Stimulated activated CD4-positive, alpha-beta T cell treated with anti-CD3 and anti-CD28 coated beads, TNF-alpha, amount 100 ng/mL, for 1 hour (primary cell): ENCODE results near the gene PHAF1.

ENCODE experiments used
- DNase-seq, 3 donors: peaks; one replicate each; pipeline ENCODE4 v3.0.0-alpha.2; 2020; ENCODE audit warnings: low read depth in 3 of 3, low spot score in 1 of 3

Gene PHAF1

DNA sequence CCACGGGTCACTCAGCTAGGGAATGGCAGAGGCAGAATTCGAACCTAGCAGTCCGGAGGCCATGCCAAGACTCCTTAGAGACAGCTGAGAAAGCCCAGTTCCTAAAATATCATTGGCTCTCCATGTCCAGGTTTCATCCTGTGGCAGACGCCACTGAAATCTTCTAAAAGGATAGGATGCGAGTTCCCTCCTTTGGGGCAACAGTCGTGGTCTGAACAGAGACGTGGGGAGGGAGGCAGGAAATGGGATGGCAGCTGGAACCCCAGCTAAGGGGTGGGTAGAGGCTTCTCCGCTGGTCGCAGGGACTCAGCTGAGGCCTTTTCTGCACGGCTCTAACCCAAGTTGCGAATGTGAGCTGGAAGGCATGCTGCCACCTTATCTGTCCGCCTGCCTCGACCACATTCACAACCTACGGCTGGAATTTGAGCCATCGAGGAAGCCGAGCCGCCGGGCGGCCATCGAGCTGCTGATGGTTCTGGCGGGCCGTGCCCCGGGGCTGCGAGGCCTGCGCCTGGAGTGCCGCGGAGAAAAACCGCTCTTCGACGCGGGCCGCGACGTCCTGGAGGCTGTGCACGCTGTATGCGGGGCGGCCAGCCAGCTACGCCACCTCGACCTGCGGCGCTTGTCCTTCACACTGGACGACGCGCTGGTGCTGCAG lies 52.9 kb downstream of the PHAF1 start:
- DNase-seq: no peak

DNA sequence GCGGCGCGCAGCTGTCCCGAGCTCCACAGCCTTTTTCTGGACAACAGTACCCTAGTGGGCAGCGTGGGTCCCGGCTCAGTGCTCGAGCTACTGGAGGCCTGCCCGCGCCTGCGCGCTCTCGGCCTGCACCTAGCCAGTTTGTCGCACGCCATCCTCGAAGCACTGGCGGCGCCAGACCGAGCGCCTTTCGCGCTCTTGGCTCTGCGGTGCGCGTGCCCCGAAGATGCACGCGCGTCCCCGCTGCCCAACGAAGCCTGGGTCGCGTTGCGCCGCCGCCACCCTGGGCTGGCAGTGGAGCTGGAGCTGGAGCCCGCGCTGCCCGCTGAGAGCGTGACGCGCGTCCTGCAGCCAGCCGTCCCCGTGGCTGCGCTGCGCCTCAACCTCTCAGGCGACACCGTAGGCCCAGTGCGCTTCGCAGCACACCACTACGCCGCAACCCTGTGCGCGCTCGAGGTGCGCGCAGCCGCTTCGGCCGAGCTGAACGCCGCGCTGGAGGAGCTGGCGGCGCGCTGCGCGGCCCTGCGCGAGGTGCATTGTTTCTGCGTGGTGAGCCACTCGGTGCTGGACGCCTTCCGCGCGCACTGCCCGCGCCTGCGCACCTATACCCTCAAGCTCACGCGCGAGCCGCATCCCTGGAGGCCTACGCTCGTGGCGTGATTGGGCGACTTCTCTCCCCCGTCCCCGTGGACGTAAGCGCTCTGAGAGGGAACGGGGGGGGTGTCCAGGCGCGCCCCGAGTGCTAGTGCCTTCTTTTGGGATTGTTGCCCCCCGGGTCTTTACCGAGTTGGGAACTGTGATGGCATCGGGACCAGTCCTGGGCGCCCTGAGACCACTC lies 53.6 kb downstream of the PHAF1 start:
- DNase-seq: no peak

DNA sequence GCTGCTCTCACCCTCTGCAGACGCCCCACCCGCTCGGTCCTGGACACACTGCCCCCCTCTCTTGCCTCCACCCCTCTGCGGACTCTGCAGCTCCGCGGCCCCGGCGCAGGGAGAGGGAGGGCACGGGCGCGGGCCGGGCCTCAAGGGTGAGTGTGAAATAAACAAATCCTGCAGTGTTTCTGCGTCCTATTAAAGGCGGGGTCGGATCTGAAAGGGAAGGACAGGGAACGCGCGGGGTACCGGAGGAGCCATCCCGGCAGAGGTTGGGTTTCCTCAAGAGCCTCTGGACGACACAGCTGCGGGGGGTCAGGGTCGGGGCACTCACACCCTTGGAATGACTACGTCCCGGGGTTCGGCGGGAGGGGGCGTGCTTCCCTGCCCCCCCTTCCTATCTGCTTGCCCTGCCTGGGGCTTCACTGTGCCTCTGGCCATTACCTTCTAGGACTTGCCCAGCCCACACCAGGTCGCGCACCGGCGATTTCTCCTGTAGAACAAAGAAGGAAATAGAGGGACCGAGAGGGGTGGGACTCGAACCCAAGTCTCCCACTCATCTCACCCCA lies 54.3 kb downstream of the PHAF1 start:
- no peak for DNase-seq

DNA sequence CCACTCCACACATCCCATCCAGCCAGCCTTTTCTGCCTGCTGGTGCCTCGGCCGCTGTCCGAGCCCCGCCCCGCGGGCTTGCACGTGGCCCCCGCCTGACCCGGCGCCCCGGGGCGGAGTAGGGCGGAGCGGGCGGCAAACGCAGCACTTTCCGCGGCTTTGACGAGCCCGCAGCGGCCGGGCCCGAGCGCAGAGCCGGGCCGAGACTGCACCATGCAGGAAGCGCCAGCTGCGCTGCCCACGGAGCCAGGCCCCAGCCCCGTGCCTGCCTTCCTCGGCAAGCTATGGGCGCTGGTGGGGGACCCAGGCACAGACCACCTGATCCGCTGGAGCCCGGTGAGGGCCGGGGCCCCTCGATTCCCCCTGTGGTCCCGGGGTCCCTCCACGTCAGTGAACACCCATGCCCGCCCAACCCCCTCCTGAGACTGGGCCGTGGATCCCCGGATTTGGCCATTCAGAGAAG lies 54.9 kb downstream of the PHAF1 start, which contains the start of gene HSF4:
TSS of gene HSF4 (plus strand) at position 147 of the 463 bp plus-strand sequence. CDS start at position 214, 67 bp downstream.
- DNase-seq: no peak

DNA sequence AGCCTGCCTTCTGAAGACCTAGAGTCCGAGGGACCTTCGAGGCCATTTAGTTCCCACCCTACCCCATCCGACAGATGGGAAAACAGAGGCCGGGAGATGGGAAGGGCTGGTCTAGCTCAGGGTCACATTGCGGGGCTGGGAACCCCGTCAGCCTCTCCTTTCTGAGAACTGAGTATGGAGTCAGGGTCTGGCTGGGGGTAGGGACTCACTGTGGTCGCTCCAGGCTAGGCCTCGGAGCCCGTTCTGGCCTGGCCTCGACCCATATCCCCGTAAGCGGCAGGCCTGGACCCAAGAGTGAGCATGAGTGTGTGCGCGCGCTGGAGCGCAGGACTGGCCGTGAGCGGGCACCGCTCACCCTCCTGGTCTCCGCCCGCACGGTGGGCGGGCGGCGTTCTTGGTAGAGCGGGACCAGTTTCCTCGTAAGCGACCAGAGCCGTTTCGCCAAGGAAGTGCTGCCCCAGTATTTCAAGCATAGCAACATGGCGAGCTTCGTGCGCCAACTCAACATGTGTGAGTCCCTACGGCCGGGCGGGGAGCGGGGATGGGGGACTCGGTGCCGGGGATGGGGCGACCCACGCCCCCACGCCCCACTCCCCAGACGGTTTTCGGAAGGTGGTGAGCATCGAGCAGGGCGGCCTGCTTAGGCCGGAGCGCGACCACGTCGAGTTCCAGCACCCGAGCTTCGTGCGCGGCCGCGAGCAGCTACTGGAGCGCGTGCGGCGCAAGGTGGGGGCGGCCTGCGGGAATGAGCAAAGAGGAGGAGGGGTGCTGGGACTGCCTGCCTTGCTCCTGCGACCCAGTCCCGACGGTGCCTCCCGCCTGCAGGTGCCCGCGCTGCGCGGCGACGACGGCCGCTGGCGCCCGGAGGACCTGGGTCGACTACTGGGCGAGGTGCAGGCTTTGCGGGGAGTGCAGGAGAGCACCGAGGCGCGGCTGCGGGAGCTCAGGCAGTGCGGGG lies 55.7 kb downstream of the PHAF1 start:
- no peak for DNase-seq

DNA sequence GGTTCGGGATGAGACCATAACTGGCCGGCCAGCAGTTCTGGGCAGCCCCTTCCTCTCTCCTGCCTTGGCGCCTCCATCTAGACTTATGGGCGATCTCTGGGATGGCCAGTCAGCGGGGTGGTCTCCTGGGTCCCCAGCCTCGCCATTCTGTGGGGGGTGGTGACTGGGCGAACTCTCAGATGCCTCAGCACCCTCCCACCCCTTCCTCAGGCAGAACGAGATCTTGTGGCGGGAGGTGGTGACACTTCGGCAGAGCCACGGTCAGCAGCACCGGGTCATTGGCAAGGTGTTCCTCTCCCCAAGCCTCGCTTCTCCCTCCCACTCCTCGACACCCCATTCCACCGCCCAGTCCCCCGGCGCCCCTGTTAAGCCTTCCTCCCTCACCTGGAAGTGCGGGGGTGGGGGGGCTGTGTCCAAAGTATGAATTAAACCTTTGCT lies 56.4 kb downstream of the PHAF1 start:
- no peak for DNase-seq

DNA sequence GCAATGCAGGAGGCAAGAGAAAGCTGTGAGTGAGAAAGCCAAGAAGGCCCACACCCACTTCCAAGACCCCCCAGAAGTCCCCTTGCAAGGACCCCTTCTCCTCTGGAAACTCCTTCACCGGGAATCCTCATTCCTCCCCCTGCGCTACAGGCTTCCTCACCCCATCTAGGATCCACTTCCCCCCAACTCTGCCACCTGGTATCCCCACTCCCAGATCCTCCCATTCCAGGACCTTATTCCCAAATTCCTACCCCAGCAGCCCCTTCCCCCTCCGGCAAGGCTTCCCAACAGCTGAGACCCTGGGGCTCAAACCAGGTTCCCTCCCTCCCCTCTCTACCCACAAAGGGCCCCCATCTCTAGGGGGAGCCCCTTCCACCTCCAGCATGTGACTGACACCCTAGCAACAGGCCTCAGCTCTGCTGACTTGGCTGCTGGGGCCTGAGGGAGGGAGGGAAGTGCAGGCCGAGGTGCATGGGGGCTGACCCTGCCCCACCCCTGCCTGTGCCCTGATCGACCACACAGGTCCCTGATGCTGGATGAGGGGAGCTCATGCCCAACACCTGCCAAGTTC lies 56.9 kb downstream of the PHAF1 start:
- DNase-seq: no peak

DNA sequence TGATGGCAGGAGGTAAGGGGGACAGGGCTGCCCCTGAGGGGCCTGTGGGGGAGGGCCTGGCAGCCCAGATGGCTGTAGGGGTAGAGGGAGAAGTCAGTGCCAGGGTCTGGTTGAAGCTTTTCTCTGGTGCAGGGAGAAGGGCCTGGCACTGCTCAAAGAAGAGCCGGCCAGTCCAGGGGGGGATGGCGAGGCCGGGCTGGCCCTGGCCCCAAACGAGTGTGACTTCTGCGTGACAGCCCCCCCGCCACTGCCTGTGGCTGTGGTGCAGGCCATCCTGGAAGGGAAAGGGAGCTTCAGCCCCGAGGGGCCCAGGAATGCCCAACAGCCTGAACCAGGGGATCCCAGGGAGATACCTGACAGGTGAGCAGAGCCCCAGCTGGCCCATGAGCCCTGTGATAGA lies 57.8 kb downstream of the PHAF1 start:
- no peak for DNase-seq

DNA sequence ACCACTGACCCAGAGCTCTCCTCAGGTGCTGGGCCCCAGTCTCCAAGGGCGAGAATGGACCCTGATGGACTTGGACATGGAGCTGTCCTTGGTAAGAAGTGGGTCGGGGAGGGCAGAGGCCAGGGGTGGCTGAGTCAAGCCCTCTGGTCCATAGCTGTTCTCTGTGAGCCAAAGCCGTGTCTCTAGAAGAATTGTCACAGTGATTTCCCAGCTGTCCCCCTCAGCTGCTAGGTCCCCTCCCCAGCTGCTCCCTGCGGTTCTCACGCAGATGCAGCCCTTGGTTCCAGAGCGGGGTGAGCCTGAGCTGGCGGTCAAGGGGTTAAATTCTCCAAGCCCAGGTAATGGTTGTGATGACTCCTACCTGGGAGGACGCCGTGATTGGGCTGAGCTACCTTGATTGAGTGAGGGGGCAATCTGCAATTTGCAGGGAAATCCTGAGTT lies 59.3 kb downstream of the PHAF1 start:
- DNase-seq: no peak

DNA sequence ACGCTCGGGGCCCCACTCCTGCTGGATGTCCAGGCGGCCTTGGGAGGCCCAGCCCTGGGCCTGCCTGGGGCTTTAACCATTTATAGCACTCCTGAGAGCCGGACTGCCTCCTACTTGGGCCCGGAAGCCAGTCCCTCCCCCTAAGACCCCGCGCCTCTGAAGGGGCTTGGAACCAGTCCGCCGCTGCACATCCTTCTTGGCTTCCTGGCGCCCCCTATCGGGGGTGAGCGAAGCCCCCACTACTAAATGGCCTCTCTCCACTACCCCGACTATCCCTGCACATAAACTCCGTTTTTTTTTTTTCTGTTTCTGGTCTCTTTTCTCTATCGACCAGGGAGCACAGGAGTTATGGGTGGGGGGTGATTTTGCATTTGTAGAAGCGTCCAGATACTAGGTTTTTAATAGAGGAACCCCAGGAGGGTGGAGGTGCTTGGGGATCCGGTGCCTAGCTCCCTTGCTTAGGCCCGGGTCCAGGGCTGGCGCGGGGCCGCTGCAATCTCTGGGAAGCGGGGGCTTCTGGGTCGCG lies 60.0 kb downstream of the PHAF1 start:
- DNase-seq: no peak

DNA sequence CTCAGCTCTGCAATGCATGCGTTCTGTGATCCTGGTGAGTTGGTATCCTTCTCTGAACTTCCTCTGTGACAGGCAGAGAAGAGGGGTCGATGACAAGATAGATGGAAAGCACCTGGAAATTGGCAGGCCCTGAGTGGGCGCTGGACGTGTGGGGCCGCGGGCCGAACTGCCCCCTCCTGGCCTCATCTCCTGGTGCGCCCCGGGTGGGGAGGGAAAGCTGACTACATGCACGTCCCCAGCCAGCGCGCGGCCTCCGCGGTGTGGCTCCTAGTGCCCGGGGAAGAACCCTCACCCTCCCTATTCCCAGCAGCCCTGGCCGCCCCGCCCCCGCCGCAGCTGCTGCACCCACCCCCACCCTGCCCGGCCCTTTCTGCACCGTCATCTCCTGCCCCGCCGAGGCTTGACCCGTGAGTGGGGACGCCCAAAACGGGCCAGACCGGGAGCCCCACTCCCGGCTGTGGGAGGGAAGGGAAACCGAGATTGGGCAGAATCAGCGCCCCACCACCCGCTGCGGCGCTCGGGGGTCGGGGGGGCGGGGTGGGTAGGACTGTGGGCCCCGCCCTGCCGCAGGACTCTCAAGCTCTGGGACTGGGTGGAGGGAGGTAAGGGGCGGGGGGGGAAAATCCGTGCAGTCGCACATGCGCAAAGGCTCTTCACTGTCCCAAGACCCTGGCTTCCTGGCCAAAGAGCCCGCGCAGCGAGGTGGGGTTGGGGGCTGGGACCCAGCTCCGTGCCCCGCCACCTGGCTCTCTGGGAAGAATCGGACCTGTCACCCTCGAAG lies 60.6 kb downstream of the PHAF1 start, which contains the start of gene NOL3:
TSS of gene NOL3 (plus strand) at position 371 of the 781 bp plus-strand sequence.
- DNase-seq: no peak

DNA sequence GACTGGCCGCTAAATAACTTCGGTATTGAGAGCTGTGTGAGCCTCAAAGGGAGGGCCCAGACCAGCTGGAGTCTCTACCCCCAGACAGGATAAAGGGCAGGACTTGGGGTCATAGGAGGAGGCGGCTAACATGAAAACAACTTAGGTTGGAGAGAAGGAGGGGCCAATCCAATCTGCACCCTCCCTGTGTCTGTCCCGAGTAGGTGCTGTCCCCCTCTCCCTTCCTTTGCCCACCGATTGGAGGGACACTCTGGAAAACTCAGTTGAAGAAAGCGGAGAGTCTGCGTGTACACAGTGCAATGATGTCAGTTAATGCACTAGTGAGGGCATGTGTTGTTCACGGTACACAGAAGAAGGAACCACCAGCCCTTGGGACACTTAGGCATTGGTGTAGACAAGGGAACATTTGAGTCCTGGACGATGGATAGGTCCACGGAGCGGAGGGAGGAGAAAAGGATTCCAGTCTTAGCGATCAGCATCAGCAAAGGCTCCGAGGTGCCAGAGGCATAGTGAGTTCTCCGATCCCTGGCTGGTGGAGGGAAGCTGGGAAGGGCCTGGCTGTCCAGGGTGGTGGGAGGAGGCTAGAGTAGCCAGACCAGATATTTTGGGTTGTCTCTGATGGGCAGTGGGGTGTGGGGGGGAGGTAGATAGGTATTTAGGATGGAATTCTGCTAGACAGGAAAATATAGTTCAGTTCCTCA lies 61.4 kb downstream of the PHAF1 start:
- DNase-seq: no peak

DNA sequence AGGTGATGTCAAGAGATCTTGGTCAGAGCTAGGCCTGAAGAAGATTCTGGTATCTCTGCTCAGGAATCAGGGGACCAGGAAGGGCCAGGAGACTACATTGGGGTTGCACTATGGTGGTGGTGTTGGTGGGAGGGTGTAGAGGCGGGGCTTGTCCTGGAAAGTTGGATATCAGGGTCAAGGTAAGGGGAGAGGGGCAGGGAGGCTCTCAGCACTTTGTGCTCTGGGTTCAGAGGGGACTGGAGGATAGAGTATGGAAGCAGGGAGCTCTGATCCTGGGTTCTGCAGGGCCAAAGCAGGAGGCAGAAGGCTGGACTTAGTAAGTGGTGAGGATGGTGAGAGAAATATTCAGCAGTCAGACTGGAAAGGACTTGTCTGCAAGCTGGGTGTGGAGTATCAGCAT lies 63.6 kb downstream of the PHAF1 start:
- DNase-seq: no peak

DNA sequence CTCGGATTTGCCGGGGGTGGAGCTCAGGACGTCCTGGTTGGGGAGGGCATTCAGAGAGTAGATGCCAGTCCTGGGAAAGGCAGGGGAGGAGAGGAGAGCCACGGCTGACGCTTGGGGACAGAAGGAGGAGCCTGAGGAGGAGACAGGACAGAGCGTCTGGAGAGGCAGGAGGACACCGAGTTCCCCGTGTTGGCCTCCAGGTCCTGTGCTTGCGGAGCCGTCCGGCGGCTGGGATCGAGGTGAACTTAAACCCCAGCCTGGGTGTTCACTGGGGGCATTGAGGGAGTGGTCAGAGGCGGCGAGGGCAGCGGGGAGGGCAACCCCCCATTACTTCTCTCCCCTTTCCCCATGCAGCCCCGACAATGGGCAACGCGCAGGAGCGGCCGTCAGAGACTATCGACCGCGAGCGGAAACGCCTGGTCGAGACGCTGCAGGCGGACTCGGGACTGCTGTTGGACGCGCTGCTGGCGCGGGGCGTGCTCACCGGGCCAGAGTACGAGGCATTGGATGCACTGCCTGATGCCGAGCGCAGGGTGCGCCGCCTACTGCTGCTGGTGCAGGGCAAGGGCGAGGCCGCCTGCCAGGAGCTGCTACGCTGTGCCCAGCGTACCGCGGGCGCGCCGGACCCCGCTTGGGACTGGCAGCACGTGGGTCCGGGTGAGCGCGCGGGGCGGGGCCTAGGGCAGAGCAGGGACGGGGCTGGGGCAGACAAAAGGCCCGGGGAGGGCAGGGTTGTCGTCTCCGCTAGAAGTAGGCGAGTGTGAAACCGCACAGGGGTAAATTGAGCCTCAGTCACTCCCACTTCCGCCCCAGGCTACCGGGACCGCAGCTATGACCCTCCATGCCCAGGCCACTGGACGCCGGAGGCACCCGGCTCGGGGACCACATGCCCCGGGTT lies 64.3 kb downstream of the PHAF1 start:
- DNase-seq: peak in 1 of 3 donors; percentile 42

DNA sequence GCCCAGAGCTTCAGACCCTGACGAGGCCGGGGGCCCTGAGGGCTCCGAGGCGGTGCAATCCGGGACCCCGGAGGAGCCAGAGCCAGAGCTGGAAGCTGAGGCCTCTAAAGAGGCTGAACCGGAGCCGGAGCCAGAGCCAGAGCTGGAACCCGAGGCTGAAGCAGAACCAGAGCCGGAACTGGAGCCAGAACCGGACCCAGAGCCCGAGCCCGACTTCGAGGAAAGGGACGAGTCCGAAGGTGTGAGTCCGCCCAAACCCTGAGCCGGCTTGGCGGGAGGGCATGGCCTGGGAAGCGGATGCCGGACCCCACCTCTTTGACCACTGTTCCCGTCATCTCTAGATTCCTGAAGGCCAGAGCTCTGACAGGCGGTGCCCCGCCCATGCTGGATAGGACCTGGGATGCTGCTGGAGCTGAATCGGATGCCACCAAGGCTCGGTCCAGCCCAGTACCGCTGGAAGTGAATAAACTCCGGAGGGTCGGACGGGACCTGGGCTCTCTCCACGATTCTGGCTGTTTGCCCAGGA lies 65.0 kb downstream of the PHAF1 start:
- DNase-seq: no peak

DNA sequence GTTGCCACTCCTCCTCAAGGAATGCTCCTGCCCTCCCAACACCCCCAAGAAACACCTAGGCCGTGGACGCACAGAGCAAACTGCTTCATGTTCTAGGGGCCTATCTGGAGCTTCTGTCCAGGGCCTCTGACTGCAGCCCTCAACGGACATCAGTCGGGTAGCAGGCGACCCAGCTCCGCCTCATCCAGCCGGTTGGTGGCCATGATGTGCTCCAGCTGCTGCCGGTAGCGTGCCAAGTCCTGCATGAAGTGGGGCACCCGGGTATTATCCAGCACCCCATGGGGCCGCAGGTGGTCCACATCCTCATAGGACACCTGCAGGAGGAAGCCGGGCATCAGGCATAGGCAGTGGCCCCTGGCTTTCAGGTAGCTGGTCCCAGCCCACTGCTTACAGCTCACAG lies 66.9 kb downstream of the PHAF1 start:
- no peak for DNase-seq
